GM18868 (cell line): Measurements from ENCODE around the gene HMGN4.

Source experiments
- ATAC-seq: cut with Tn5 transposase; IDR thresholded peaks from one replicate; pipeline ENCODE4 v1.9.1; 2021; ENCODE audit warnings: mild to moderate bottlenecking, moderate library complexity; ENCODE audit not compliant: unreplicated experiment

Gene HMGN4

DNA sequence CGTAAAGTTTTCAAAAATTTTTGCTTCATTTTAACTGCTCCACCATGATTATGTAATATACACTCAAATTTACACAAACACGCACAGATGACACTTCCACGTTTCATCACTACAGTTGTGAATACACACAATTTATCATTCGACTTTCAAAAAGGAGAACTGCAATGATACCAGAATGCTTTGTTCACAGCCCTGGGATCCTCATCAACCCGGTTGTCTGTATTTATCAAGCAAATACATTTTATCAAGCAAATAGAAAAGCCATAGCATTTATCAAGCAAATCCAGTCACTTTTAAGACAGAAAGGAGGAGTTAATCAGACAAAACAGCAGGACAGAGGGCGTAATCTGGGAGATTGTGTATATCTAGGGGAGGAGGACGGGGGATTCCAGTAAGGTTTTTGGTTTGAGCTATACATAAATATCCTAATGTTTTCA, 38.3 kb downstream of the HMGN4 start:
- no peak for ATAC-seq

DNA sequence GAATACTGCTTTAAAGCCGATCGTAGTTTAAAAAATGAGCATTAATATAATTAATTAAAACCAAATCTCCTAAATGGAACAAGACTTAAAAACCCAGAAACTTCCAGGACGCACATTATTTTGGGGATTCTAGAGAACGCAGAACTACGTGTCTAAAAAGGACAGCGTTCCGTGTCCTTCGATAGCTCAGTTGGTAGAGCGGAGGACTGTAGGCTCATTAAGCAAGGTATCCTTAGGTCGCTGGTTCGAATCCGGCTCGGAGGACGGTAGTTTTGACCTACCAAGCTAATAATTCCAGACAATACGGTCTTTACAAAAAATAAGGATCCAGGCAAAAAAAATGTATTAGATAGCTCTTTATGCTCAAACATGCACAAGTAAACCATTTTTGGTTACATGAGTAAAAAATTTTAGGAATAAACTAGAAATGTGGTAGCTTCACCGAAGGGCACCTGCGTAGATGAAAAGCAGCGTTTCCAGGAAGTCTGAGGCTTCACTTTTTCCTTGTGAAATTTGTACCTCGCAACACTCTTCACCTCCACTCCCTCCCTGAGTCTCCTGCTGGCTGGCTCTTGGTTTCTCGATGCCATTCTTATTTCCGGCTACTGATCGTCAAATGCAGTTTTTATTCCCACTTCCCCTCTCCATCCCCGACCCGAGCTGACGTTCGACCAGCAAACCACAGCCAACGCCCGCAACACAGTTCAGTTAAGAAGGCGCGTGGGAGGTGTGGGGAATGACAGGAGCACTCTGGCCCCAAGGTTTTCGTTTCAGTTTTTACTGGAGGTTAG, 39.0 kb downstream of the HMGN4 start:
- no peak for ATAC-seq

- no peak for ATAC-seq
Measured at GRCh38 chr6:26577720-26578072, 39.5 kb downstream of the HMGN4 start.

GRCh38 chr6:26578279-26578678, 40.1 kb downstream of the HMGN4 start:
- no peak for ATAC-seq

DNA sequence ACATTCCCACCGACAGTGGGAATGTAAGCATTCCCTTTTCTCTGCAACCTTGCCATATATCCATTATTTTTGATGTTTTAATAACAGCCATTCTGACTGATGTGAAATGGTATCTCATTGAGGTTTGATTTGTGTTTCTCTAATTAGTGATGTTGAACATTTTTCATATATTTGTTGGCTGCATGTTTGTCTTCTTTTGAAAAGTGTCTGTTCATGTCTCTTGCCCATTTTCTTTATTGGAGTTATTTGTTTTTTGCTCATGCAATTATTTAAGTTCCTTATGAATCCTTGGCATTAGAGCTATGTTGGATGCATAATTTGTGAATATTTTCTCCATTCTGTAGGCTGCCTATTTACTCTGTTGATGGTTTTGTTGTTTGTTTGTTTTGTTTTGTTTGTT, 40.6 kb downstream of the HMGN4 start:
- ATAC-seq, result no peak

DNA sequence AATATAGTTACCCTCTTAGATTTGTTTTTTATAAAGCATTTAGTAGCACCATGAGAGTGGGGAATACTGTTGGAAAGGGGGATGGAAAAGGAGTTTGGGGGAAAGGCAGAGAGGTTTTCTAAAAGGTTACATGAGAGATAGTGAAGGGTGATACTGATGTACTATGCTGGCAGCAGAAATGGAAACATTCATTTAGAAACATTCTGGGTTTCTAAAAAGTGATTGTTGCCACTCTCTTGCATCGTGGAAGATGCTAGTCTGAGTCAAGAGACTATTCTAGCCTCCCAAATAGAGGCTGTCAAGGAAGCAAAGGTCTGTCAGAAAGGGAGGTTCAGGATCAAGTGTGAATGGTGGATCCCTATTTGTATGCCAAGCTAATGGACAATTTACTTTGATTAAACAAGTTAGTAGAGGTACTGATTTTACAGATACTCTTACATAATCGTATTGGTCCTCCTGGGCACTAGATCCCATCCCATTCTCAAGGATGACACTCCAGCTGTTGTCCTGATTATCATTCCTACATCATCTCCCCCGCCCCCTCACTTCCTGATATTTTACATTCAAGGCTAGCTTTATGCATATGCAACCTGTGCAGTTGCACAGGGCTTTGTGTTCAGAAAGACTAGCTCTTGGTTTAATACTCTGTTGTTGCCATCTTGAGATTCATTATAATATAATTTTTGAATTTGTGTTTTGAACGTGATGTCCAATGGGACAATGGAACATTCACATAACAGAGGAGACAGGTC, 43.2 kb downstream of the HMGN4 start:
- ATAC-seq, result no peak

DNA sequence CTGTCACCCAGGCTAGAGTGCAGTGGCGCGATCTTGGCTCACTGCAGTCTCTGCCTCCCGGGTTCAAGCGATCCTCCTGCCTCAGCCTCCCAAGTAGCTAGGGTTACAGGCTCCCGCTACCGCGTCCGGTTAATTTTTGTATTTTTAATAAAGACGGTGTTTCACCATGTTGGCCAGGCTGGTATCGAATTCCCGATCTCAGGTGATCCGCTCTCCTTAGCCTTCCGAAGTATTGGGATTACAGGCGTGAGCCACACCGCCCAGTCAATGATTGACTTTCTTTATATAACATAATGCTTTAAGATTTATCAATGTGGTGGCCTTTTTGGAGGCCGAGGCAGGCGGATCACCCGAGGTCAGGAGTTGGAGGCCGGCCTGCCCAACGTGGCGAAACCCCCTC, 50.8 kb downstream of the HMGN4 start:
- ATAC-seq, result no peak

GRCh38 chr6:26592649-26593048, 54.5 kb downstream of the HMGN4 start:
- ATAC-seq, result no peak

DNA sequence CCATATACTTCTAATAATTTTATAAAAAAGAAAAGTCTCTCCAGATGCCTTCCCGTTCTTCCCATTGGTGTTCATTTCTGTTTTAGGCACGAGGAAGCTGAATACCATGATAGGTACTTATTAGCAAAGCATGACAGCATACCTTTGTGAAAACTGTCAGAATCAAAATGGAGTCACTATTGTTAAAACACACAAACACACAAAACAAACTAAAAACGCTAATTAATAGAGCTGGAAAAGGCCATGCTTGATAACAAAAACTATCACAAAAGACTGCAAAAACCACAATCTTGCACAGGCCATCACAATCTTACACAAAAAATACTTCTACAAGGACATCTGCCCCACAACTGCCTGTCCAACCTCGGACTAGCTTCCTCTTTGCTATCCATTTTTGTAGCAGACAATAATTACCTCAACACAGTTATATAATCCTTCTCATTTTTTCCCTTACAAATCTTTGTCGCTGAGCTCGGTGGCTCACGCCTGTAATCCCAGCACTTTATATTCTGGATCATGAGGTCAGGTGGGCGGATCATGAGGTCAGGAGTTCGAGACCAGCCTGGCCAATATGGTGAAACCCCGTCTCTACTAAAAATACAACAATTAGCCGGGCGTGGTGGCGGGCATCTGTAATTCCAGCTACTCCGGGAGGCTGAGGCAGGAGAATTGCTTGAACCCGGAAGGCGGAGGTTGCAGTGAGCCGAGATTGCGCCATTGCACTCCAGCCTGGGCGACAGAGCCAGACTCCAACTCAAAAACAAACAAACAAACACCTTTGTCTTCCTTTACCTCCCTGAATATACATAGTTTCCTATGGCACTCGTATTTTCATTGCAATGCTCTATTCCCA, 55.3 kb downstream of the HMGN4 start:
- no peak for ATAC-seq

- ATAC-seq, result no peak
Measured at GRCh38 chr6:26594131-26594498, 55.9 kb downstream of the HMGN4 start.

DNA sequence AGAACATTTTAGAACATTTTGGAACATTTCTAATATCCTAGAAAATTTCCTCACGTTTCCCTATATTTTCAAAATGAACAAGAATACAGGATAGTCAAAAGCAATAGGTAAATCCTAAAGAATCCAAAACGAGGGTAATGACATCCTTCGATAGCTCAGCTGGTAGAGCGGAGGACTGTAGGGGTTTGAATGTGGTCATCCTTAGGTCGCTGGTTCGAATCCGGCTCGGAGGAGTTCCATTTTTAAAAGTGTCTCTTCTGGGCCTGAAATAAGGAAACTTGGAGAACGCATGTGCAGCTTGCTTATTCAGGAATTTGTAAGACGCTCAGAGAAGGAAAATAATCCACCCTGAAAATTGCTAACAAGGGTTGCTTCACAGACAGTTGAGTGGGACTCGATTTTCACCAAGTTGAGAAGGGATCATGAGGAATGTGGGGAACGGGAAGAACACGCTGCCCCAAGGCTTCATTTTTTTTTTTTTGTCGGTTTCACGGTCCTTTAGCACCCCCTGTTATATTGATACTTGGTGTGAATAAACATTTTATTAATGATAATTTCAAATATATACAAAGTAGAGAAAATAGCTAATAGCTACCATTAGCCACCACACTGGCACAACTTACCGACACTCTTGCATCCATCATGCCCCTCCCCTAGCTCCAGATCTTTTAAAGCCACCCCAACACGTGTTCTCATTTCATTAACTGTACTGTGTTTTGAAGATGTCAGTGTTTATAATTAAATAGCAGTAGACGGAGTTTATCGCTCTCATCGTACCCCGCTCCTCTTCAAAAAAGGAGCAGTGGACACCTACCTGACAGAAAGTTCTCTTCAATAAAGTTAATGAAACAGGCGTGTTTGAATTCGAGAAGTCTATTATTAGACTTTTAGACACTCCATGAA, 56.8 kb downstream of the HMGN4 start:
- ATAC-seq, result no peak

DNA sequence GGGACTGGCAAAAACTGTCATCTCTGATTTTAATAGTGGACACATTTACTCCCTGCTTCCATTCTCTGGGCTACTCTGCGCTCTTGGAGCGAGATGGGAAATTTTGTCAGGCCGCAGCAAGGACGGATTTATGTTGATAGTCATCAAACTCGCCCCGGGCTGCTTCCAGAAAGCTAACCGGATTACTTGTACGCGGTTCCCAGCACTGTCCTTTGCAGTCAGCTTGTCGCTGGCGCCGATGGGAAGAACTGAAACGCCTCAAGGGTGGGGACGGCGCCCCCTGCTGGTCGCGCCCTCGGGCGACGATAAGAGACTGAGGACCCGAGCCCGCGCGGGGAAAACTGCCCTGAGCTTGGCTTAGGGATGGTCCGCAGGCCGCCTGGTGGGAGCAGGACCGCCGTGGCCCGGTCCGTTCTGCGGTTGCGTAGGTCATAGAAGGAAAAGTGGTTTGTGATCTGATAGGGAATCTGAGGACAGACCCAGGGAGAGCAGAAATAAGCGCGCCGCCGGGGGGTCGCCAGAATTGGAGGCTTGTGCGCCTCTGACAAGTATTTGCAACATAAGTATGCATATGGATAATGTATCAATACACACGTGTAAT, 57.6 kb downstream of the HMGN4 start:
- peak; percentile 55 for ATAC-seq
